Nephron (organoid): ENCODE results near the gene PCSK2.
A peak's percentile ranks its signal among the peaks of the same experiment; 100 is the strongest.

ENCODE experiments used
- H3K27ac Mint-ChIP-seq, 3 experiments: 2 replicates each; pipeline ENCODE4 v1.8.0; 2020; ENCODE audit warnings: mixed read lengths in 3 of 3, mild to moderate bottlenecking in 2 of 3, moderate library complexity in 1 of 3
- H3K27me3 Mint-ChIP-seq: 2 replicates; pipeline ENCODE4 v1.8.0; 2021; ENCODE audit warnings: low read depth, mild to moderate bottlenecking, moderate library complexity, mixed read lengths
- H3K36me3 Mint-ChIP-seq: 2 replicates; pipeline ENCODE4 v1.8.0; 2020; ENCODE audit warnings: low read depth, mixed read lengths
- H3K4me1 Mint-ChIP-seq: 2 replicates; pipeline ENCODE4 v1.8.0; 2020; ENCODE audit warnings: mixed read lengths
- H3K4me3 Mint-ChIP-seq, 3 experiments: 2 replicates each; pipeline ENCODE4 v1.8.0; 2020; ENCODE audit warnings: mild to moderate bottlenecking in 3 of 3, mixed read lengths in 3 of 3, moderate library complexity in 2 of 3
- H3K9me3 Mint-ChIP-seq: 2 replicates; pipeline ENCODE4 v1.8.0; 2020; ENCODE audit warnings: mixed read lengths
- TF ChIP-seq, protein P1 (sequence below), 3 experiments: fragments of 200-600 bp; sonication (generic); IDR thresholded peaks; one replicate each; pipeline ENCODE4 v1.5.0; 2021; ENCODE audit warnings: antibody characterized with exemption in 3 of 3; ENCODE audit not compliant: unreplicated experiment in 3 of 3

The PCSK2 gene

DNA sequence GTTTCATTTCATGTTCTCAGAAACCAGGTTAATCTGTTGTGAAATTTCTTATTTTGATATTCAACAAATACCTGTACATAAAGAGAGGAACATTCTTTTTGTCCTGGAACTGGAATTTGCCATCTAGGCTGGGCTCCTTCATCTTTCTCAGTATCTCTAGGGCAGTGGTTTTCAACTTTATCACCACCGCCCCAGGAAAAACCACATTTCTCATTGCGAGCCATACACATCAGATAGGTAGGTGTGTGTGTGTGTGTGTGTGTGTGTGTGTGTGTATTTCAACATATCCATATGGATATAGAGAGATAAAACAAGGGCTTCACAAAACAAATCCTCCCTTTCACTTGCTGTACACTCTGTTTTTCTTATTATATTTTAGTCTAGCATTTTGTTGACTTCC lies 280.2 kb downstream of the PCSK2 start:
- H3K36me3 Mint-ChIP-seq, result no peaks in the 10 kb centered on the region
- H3K4me3 Mint-ChIP-seq, result peak overlapping the region in 1 of 3 experiments; percentile 15
- TF ChIP-seq, protein P1, sequence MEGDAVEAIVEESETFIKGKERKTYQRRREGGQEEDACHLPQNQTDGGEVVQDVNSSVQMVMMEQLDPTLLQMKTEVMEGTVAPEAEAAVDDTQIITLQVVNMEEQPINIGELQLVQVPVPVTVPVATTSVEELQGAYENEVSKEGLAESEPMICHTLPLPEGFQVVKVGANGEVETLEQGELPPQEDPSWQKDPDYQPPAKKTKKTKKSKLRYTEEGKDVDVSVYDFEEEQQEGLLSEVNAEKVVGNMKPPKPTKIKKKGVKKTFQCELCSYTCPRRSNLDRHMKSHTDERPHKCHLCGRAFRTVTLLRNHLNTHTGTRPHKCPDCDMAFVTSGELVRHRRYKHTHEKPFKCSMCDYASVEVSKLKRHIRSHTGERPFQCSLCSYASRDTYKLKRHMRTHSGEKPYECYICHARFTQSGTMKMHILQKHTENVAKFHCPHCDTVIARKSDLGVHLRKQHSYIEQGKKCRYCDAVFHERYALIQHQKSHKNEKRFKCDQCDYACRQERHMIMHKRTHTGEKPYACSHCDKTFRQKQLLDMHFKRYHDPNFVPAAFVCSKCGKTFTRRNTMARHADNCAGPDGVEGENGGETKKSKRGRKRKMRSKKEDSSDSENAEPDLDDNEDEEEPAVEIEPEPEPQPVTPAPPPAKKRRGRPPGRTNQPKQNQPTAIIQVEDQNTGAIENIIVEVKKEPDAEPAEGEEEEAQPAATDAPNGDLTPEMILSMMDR (IDR thresholded peaks at IDR 0.05; ENCODE audit: unreplicated experiment in 3 of 3), result no peak
- no peaks in the 10 kb centered on the region for H3K9me3 Mint-ChIP-seq
- peaks cover 9% of the 10 kb centered on the region for H3K27me3 Mint-ChIP-seq
- no peak overlapping the region for H3K27ac Mint-ChIP-seq
- peaks cover 4% of the 10 kb centered on the region for H3K4me1 Mint-ChIP-seq

DNA sequence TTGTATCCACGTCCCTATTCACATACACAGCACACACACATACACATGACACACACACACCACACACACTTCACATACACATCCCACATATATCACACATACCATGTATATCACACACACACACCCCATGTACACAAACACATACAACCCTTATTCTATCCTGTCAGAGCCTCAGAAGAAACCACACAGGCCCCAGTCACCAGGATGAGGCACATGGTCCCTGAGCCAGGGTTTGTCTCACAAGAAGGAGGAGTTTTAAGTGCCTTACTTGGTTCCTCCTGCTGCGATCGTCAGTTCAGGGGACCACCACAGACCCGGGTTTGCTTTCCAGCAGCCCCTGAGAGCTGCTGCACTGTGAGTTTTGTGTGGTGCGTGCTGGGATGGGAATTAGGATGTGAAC lies 280.7 kb downstream of the PCSK2 start:
- no peaks in the 10 kb centered on the region for H3K9me3 Mint-ChIP-seq
- H3K4me1 Mint-ChIP-seq, result peaks cover 4% of the 10 kb centered on the region
- no peaks in the 10 kb centered on the region for H3K36me3 Mint-ChIP-seq
- TF ChIP-seq, protein P1 (IDR thresholded peaks at IDR 0.05; ENCODE audit: unreplicated experiment in 3 of 3), result no peak
- H3K4me3 Mint-ChIP-seq, result peak overlapping the region in 1 of 3 experiments; percentile 15
- H3K27me3 Mint-ChIP-seq, result peaks cover 9% of the 10 kb centered on the region
- no peak overlapping the region for H3K27ac Mint-ChIP-seq

DNA sequence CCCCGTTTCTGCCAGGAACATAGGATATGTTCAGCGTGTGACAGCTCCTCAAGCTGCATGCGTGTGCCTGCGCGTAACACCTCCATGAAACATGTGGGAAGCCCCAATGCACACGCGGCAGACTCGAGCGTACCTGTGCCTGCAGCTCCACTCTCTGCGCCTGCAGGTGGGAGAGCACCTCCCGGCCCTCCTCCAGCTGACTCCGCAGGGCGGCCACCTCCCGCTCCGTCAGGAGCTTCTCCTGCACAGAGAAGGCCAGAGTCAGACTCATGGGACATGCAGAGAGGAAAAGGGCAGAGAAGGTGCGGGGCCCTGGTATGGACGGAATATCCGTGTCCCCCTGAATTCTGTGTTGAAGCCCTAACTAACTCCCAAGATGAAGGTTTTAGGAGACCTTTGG lies 281.9 kb downstream of the PCSK2 start:
- Mint-ChIP-seq H3K27me3 (peaks cover 9% of the 10 kb centered on the region), H3K4me3 (no peak overlapping the region), H3K9me3 (no peaks in the 10 kb centered on the region), H3K27ac (no peak overlapping the region), H3K36me3 (no peaks in the 10 kb centered on the region), H3K4me1 (peaks cover 4% of the 10 kb centered on the region)
- TF ChIP-seq, protein P1 (IDR thresholded peaks at IDR 0.05; ENCODE audit: unreplicated experiment in 3 of 3), result no peak

DNA sequence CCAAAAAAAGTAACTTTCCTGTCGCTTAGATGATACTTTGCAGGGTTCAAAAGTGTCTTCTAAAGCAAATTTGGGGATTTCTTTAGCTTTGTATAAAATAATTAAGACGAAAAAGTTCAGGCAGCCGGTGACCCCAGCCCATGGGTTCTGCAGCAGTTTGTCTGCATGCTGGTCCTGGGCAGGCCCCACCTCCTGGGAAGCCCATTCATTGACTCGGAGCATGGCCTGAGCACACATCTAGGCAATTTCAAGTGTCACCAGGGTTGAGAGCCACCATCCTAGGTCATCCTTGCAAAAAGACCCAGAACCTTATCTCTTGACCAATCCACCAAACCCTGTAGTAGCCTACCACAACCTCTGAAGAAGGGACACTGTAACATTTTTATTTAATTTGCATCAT lies 283.7 kb downstream of the PCSK2 start:
- TF ChIP-seq, protein P1 (IDR thresholded peaks at IDR 0.05; ENCODE audit: unreplicated experiment in 3 of 3), result no peak
- Mint-ChIP-seq H3K27ac (no peak overlapping the region), H3K4me3 (no peak overlapping the region), H3K27me3 (no peaks in the 10 kb centered on the region), H3K36me3 (no peaks in the 10 kb centered on the region), H3K4me1 (no peaks in the 10 kb centered on the region), H3K9me3 (no peaks in the 10 kb centered on the region)

DNA sequence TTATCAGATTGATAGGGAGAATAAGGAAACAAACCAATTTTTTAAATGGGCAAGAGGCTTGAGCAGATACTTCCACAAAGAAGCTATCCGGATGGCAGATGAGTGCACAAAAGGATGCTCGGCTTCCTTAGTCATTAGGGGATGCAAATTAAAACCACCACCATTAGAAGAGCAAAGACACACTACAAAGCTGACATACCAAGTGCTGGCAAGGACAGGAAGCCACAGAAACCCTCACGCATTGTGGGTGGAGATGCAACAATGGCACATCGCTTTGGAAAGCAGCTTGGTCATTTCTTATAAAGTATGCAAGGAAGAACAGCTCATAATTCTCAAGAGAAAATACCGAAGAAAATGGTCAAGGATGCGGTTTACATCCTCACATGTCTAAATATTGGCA lies 284.6 kb downstream of the PCSK2 start:
- H3K27me3 Mint-ChIP-seq, result no peaks in the 10 kb centered on the region
- no peaks in the 10 kb centered on the region for H3K9me3 Mint-ChIP-seq
- H3K4me1 Mint-ChIP-seq, result no peaks in the 10 kb centered on the region
- no peak overlapping the region for H3K4me3 Mint-ChIP-seq
- H3K27ac Mint-ChIP-seq, result no peak overlapping the region
- no peaks in the 10 kb centered on the region for H3K36me3 Mint-ChIP-seq
- TF ChIP-seq, protein P1 (IDR thresholded peaks at IDR 0.05; ENCODE audit: unreplicated experiment in 3 of 3), result no peak

DNA sequence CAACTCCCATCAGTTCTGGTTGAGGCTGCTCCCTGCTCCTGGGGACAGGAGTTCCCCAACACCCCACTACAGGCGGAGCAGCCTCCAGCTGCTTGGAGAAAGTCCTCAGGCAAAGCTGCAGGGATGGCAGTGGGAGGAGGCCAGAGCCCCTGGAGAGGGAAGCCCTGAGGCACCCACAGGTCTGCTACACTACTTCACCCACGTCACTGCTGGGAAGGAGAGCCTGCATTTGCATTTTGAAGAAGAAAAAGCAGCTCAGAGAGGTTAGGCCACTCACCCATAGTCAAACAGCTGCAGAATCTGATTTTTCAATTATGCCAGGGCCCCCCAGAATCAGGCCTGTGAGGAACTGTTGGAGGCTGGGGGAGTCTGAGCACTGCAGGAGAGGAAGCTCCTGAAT lies 287.1 kb downstream of the PCSK2 start:
- no peaks in the 10 kb centered on the region for H3K4me1 Mint-ChIP-seq
- H3K4me3 Mint-ChIP-seq, result no peak overlapping the region
- no peaks in the 10 kb centered on the region for H3K27me3 Mint-ChIP-seq
- no peaks in the 10 kb centered on the region for H3K36me3 Mint-ChIP-seq
- TF ChIP-seq, protein P1 (IDR thresholded peaks at IDR 0.05; ENCODE audit: unreplicated experiment in 3 of 3), result no peak
- H3K27ac Mint-ChIP-seq, result no peak overlapping the region
- H3K9me3 Mint-ChIP-seq, result no peaks in the 10 kb centered on the region
